HepG2 (cell line): Measurements from ENCODE around the gene TRIM59. TPM values are rescaled to one million over a fixed set of nuclear protein-coding genes. Genes with fewer than 3 reads are reported as not detected.

Source experiments
- ATAC-seq: fragments of 200-7000 bp; cut with Tn5 transposase; 3 replicates; pipeline ENCODE4 v1.9.1; 2020; ENCODE audit warnings: mild to moderate bottlenecking, moderate library complexity
- BruUV-seq: library from RNA; stranded (reverse); fragments of 400-500 nt; replicated peaks from 2 replicates; lab custom pipeline; 2021; lab: Mats Ljungman, UMichigan
- CTCF ChIA-PET: fragments of 300-600 bp; formaldehyde crosslinking; extraction: SDS; loops from one replicate; lab custom pipeline; 2021; ENCODE audit warnings: low total read pairs, inconsistent platforms, low intra/inter-chr PET ratio; lab: Yijun Ruan, JAX
- POLR2A ChIA-PET: fragments of 350-600 bp; sonication (Branson Sonifier 250); formaldehyde crosslinking; loops from one replicate; lab custom pipeline; 2020; ENCODE audit warnings: antibody characterized with exemption, inconsistent platforms; lab: Yijun Ruan, JAX
- DNase-seq: peaks from one replicate; pipeline ENCODE4 v3.0.0-alpha.2; 2015; ENCODE audit warnings: low spot score
- FAIRE-seq: peaks from 3 replicates; lab custom pipeline; 2011; peaks lifted over from hg19 to GRCh38; lab: Jason Lieb, UNC
- H2AFZ ChIP-seq: one replicate; pipeline ENCODE4 v1.6.1; 2011; ENCODE audit warnings: low read length, inconsistent platforms
- H3K27ac ChIP-seq: fragments of 300-600 bp; 3 replicates; pipeline ENCODE4 v1.8.0; 2011; ENCODE audit warnings: mixed run types, mild to moderate bottlenecking, mixed read lengths, low read length, inconsistent platforms; ENCODE audit not compliant: insufficient read depth; ENCODE audit errors: extremely low read length
- H3K27me3 ChIP-seq, 2 experiments: fragments of 200-600 bp in 1 of 2; 2 replicates in 1 of 2; 3 replicates in 1 of 2; pipeline versions ENCODE4 v1.6.0 to v1.8.0; 2011; ENCODE audit warnings: low read length in 2 of 2, mild to moderate bottlenecking in 2 of 2, moderate library complexity in 2 of 2, inconsistent platforms in 1 of 2; ENCODE audit not compliant: insufficient read depth in 2 of 2, control insufficient read depth in 1 of 2
- H3K36me3 ChIP-seq, 2 experiments: fragments of 200-600 bp in 1 of 2; replicated peaks in 1 of 2; 2 replicates in 1 of 2; 3 replicates in 1 of 2; pipeline versions ENCODE4 v1.5.1 to v1.8.0; 2011; ENCODE audit warnings: low read length in 2 of 2, inconsistent platforms in 1 of 2; ENCODE audit not compliant: insufficient read depth in 2 of 2, control insufficient read depth in 1 of 2
- H3K4me1 ChIP-seq: 2 replicates; pipeline ENCODE4 v1.5.1; 2012; ENCODE audit warnings: low read length, inconsistent platforms; ENCODE audit not compliant: insufficient read depth
- H3K4me2 ChIP-seq: 2 replicates; pipeline ENCODE4 v1.6.0; 2011; ENCODE audit warnings: low read depth, low read length, inconsistent platforms
- H3K4me3 ChIP-seq, 3 experiments: fragments of 200-600 bp in 1 of 3; sonication (generic), shearing (Covaris generic) in 1 of 3; replicated peaks in 1 of 3; 2 replicates each; pipeline ENCODE4 v1.5.1; 2011 to 2016; ENCODE audit warnings: low read length in 3 of 3, inconsistent platforms in 2 of 3, low read depth in 2 of 3, mild to moderate bottlenecking in 2 of 3, control low read depth in 1 of 3, mixed read lengths in 1 of 3; ENCODE audit not compliant: insufficient read depth in 1 of 3
- H3K79me2 ChIP-seq: one replicate; pipeline ENCODE4 v1.6.1; 2011; ENCODE audit warnings: low read length, inconsistent platforms; ENCODE audit not compliant: insufficient read depth
- H3K9ac ChIP-seq: 2 replicates; pipeline ENCODE4 v1.6.0; 2011; ENCODE audit warnings: mild to moderate bottlenecking, low read depth, low read length, inconsistent platforms; ENCODE audit not compliant: insufficient read depth
- H3K9me3 ChIP-seq: 2 replicates; pipeline ENCODE4 v1.5.1; 2012; ENCODE audit warnings: mild to moderate bottlenecking, low read length
- H4K20me1 ChIP-seq: 2 replicates; pipeline ENCODE4 v1.6.0; 2011; ENCODE audit warnings: inconsistent platforms, mild to moderate bottlenecking, low read length, moderate library complexity; ENCODE audit not compliant: insufficient read depth
- ARHGAP35 ChIP-seq: sonication (generic); formaldehyde crosslinking; IDR thresholded peaks from 2 replicates; pipeline ENCODE4 v1.9.0; 2022; ENCODE audit warnings: mild to moderate bottlenecking, inconsistent platforms, moderate library complexity, missing genetic modification reagents, borderline replicate concordance
- HNRNPUL1 ChIP-seq: fragments of 200-400 bp; formaldehyde crosslinking; IDR thresholded peaks from 2 replicates; pipeline ENCODE4 v1.6.1; 2017; ENCODE audit warnings: low read depth, mild to moderate bottlenecking, low read length, moderate library complexity
- KLF11 ChIP-seq: IDR thresholded peaks from 2 replicates; pipeline ENCODE4 v1.6.1; 2016; ENCODE audit warnings: missing compliant biosample characterization
- MAFF ChIP-seq: IDR thresholded peaks from 2 replicates; pipeline ENCODE4 v1.6.1; 2011; ENCODE audit warnings: low read depth, low read length, improper control_type of control experiment
- MAFK ChIP-seq, 2 experiments: IDR thresholded peaks in 1 of 2; conservative IDR thresholded peaks in 1 of 2; 2 replicates each; pipeline ENCODE4 v1.6.1; 2011; ENCODE audit warnings: improper control_type of control experiment in 2 of 2, low read length in 2 of 2
- NCOA5 ChIP-seq: sonication (generic); formaldehyde crosslinking; IDR thresholded peaks from 2 replicates; pipeline ENCODE4 v1.4.0; 2020; ENCODE audit warnings: missing genetic modification reagents
- PITX1 ChIP-seq: sonication (generic); formaldehyde crosslinking; IDR thresholded peaks from 2 replicates; pipeline ENCODE4 v1.5.1; 2020; ENCODE audit warnings: mild to moderate bottlenecking, missing genetic modification reagents
- RARA ChIP-seq: IDR thresholded peaks from 2 replicates; pipeline ENCODE4 v1.6.1; 2016; ENCODE audit warnings: missing genetic modification reagents, missing compliant biosample characterization
- ZNF546 ChIP-seq: sonication (generic); formaldehyde crosslinking; conservative IDR thresholded peaks from 2 replicates; pipeline ENCODE4 v1.8.1; 2023; ENCODE audit warnings: mild to moderate bottlenecking, missing genetic modification reagents
- ZNF562 ChIP-seq: sonication (generic); formaldehyde crosslinking; IDR thresholded peaks from 2 replicates; pipeline ENCODE4 v1.8.0; 2022; ENCODE audit warnings: missing genetic modification reagents, borderline replicate concordance
- ZNF776 ChIP-seq: sonication (generic); formaldehyde crosslinking; IDR thresholded peaks from 2 replicates; pipeline ENCODE4 v1.4.0; 2020; ENCODE audit warnings: mild to moderate bottlenecking, missing genetic modification reagents
- WGBS: methylation state at CpG from one replicate; pipeline ENCODE4 v1.1.6; 2017; ENCODE audit warnings: low lambda C conversion rate; 5-methylcytosine and 5-hydroxymethylcytosine counted together
- in situ Hi-C: cut with HindIII; loops from 2 replicates; pipeline ENCODE4 v1.10.0; 2017; ENCODE audit warnings: low pct_unique_long_range_greater_than_20kb; ENCODE audit not compliant: extremely low pct_ligation_motif_present
- intact Hi-C: fragments of 100-400 bp; cut with micrococcal nuclease; formaldehyde crosslinking; loops from one replicate; pipeline ENCODE4 v1.10.0; 2022; ENCODE audit not compliant: unreplicated experiment
- polyA plus RNA-seq, 8 experiments: library from polyadenylated mRNA; depleted of rRNA in 3 of 8; stranded (reverse) in 7 of 8; unstranded in 1 of 8; fragments of >200 nt; fragmentation: Illumina TruSeq in 4 of 8; extraction: Trizol in 4 of 8; gene quantifications; 2 replicates each; pipeline versions ENCODE4 v1.2.1 to v1.2.3, GENCODE V29; 2011 to 2016; ENCODE audit warnings: low read depth in 4 of 8, missing spikeins in 1 of 8, mixed read lengths in 1 of 8; ENCODE audit not compliant: insufficient read depth in 1 of 8
- total RNA-seq, 5 experiments: library from RNA; depleted of rRNA; stranded (reverse); fragments of >200 nt; fragmentation: Illumina TruSeq; extraction: Trizol; gene quantifications; 2 replicates each; pipeline ENCODE4 v1.2.3, GENCODE V29; 2016; ENCODE audit warnings: low read depth in 1 of 5
- TF ChIP-seq, protein P1 (sequence below): sonication (generic); formaldehyde crosslinking; IDR thresholded peaks from 2 replicates; pipeline ENCODE4 v1.4.0; 2020; ENCODE audit warnings: mild to moderate bottlenecking, missing genetic modification reagents

The TRIM59 gene
- total and polyA plus RNA-seq, 2 of the 13 experiments (the other 11 are each of a cell fraction or from before 2014, with no cell fraction given): 1.3 to 3.2 TPM

DNA sequence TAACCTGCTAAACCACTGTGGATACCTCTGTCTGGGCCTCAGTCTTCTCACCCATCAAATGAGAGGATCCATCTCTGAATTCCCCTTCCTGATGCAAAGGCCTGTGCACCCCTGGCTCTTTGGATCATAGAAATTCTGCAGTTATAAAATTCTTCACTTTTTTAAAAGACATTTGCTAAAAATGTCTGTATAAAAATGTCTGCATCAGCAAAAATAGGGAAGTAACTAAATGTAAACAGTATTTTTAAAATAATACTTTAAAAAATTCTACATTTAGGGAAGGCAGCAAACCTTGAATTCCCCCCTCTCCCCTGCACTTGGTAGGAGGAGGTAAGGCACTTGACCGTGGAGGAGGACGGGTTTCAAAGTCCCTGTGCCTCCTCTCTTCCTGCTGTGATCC, 25.6 kb upstream of the TRIM59 start:
- Histone ChIP-seq H3K9ac (no peak overlapping the region), H3K27ac (no peak overlapping the region), H3K36me3 (no peaks in the 10 kb centered on the region), H2AFZ (no peak overlapping the region), H3K4me2 (no peak overlapping the region), H3K9me3 (peaks cover 17% of the 10 kb centered on the region), H4K20me1 (no peaks in the 10 kb centered on the region), H3K4me1 (no peaks in the 10 kb centered on the region), H3K4me3 (no peak overlapping the region), H3K27me3 (no peaks in the 10 kb centered on the region), H3K79me2 (no peaks in the 10 kb centered on the region)
- TF ChIP-seq NCOA5 (CRISPR knock-in tag) (no peak), MAFF (peak; percentile 86), MAFK (conservative IDR thresholded peaks at IDR 0.05 in 1 of 2, IDR thresholded peaks at IDR 0.05 in 1 of 2; ENCODE audit: low read length in 2 of 2) (peak; percentile 76 to 94), ZNF776 (CRISPR knock-in tag) (no peak), KLF11 (CRISPR knock-in tag) (no peak), RARA (CRISPR knock-in tag) (no peak), ARHGAP35 (CRISPR knock-in tag) (no peak), ZNF546 (CRISPR knock-in tag) (no peak), HNRNPUL1 (no peak), ZNF562 (CRISPR knock-in tag) (no peak), PITX1 (CRISPR knock-in tag) (no peak)
- TF ChIP-seq, protein P1, sequence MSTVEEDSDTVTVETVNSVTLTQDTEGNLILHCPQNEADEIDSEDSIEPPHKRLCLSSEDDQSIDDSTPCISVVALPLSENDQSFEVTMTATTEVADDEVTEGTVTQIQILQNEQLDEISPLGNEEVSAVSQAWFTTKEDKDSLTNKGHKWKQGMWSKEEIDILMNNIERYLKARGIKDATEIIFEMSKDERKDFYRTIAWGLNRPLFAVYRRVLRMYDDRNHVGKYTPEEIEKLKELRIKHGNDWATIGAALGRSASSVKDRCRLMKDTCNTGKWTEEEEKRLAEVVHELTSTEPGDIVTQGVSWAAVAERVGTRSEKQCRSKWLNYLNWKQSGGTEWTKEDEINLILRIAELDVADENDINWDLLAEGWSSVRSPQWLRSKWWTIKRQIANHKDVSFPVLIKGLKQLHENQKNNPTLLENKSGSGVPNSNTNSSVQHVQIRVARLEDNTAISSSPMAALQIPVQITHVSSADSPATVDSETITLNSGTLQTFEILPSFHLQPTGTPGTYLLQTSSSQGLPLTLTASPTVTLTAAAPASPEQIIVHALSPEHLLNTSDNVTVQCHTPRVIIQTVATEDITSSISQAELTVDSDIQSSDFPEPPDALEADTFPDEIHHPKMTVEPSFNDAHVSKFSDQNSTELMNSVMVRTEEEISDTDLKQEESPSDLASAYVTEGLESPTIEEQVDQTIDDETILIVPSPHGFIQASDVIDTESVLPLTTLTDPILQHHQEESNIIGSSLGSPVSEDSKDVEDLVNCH: no peak
- in situ Hi-C loops: no loop called here
- BruUV-seq: no TSS peak
- ChIA-PET POLR2A (no interaction called here), CTCF (no interaction called here)
- 44% methylated on average over 2 of the region's 2 CpGs for WGBS
- no peak for FAIRE-seq
- no peak for ATAC-seq
- intact Hi-C loops: no loop called here
- DNase-seq: no peak
